AG10803 (cell line): ENCODE measurements around the gene AMIGO1.

Source experiments
- DNase-seq: peaks from one replicate; pipeline ENCODE4 v3.0.0; 2010; ENCODE audit warnings: low read depth
- H3K4me3 ChIP-seq: 2 replicates; pipeline ENCODE4 v1.5.1; 2011; ENCODE audit warnings: mild to moderate bottlenecking, low read length, control low read depth
- CTCF ChIP-seq: conservative IDR thresholded peaks from 2 replicates; pipeline ENCODE4 v1.5.1; 2011; ENCODE audit warnings: mild to moderate bottlenecking, low read length, control low read depth, inconsistent platforms

The AMIGO1 gene

GRCh38 chr1:109527098-109527811 lies 17.7 kb upstream of the AMIGO1 start:
- no peak for TF ChIP-seq CTCF
- no peak for DNase-seq
- no peak overlapping the region for H3K4me3 ChIP-seq

- H3K4me3 ChIP-seq = no peak overlapping the region
- TF ChIP-seq CTCF = no peak
- peak; percentile 63 for DNase-seq
Observed at GRCh38 chr1:109523706-109524105, 14.2 kb upstream of the AMIGO1 start.

- H3K4me3 ChIP-seq = no peak overlapping the region
- DNase-seq = no peak
- no peak for TF ChIP-seq CTCF
Observed at GRCh38 chr1:109522026-109522425, 12.5 kb upstream of the AMIGO1 start.

- no peak overlapping the region for H3K4me3 ChIP-seq
- TF ChIP-seq CTCF = no peak
Observed at GRCh38 chr1:109521002-109521951, 11.8 kb upstream of the AMIGO1 start.

GRCh38 chr1:109517337-109517736 lies 7.8 kb upstream of the AMIGO1 start:
- DNase-seq = no peak
- TF ChIP-seq CTCF = no peak
- H3K4me3 ChIP-seq = no peak overlapping the region

More at GRCh38 chr1:109521002-109521951, 11.8 kb upstream of the AMIGO1 start:
- DNase-seq = peak; percentile 36

- H3K4me3 ChIP-seq = no peak overlapping the region
- TF ChIP-seq CTCF = no peak
- peak; percentile 41 for DNase-seq
Observed at GRCh38 chr1:109516872-109517271, 7.3 kb upstream of the AMIGO1 start.
